Glutamatergic neuron (in vitro differentiated cells): ENCODE measurements around the gene TADA2B. TPM values are rescaled to one million over a fixed set of nuclear protein-coding genes. Genes with fewer than 3 reads are reported as not detected.

Experiments
- DNase-seq: peaks from one replicate; pipeline ENCODE4 v3.0.0; 2022
- H3K27ac Mint-ChIP-seq: one replicate; pipeline ENCODE4 v1.8.0; 2020; ENCODE audit warnings: mild to moderate bottlenecking, mixed read lengths, inconsistent platforms; ENCODE audit not compliant: unreplicated experiment
- H3K27me3 Mint-ChIP-seq: one replicate; pipeline ENCODE4 v1.8.0; 2020; ENCODE audit warnings: mild to moderate bottlenecking, moderate library complexity, mixed read lengths, inconsistent platforms; ENCODE audit not compliant: unreplicated experiment
- H3K36me3 Mint-ChIP-seq: one replicate; pipeline ENCODE4 v1.8.0; 2020; ENCODE audit warnings: mild to moderate bottlenecking, mixed read lengths, inconsistent platforms; ENCODE audit not compliant: unreplicated experiment
- H3K4me1 Mint-ChIP-seq: one replicate; pipeline ENCODE4 v1.8.0; 2020; ENCODE audit warnings: mild to moderate bottlenecking, low read depth, mixed read lengths, inconsistent platforms; ENCODE audit not compliant: unreplicated experiment
- H3K4me3 Mint-ChIP-seq: one replicate; pipeline ENCODE4 v1.8.0; 2020; ENCODE audit warnings: mild to moderate bottlenecking, mixed read lengths, inconsistent platforms; ENCODE audit not compliant: unreplicated experiment
- H3K9me3 Mint-ChIP-seq: one replicate; pipeline ENCODE4 v1.8.0; 2020; ENCODE audit warnings: mild to moderate bottlenecking, moderate library complexity, mixed read lengths, inconsistent platforms; ENCODE audit not compliant: unreplicated experiment
- CTCF ChIP-seq: fragments of 200-600 bp; sonication (generic); IDR thresholded peaks from one replicate; pipeline ENCODE4 v1.5.0; 2021; ENCODE audit not compliant: partially characterized antibody, unreplicated experiment
- total RNA-seq: library from RNA; stranded (reverse); fragmentation: NEBNext Ultra II Directional; extraction: Animal tissue kit (Norgen Biotek cat#: 25700); gene quantifications from one replicate; pipeline ENCODE4 v1.2.1, GENCODE V29; 2021; ENCODE audit not compliant: unreplicated experiment

Gene TADA2B
- total RNA-seq, 1 donor from 2014 or later = 14.3 TPM

- Mint-ChIP-seq H3K4me1 (no peaks in the 10 kb centered on the region), H3K4me3 (no peak overlapping the region), H3K36me3 (no peaks in the 10 kb centered on the region), H3K27ac (no peak overlapping the region), H3K27me3 (peaks cover 2% of the 10 kb centered on the region), H3K9me3 (peaks cover 7% of the 10 kb centered on the region)
- DNase-seq = no peak
- TF ChIP-seq CTCF = no peak
Measured at GRCh38 chr4:7025040-7025602, 18.1 kb upstream of the TADA2B start.

GRCh38 chr4:7026107-7026506 lies 17.1 kb upstream of the TADA2B start:
- Mint-ChIP-seq H3K9me3 (peaks cover 4% of the 10 kb centered on the region), H3K36me3 (no peaks in the 10 kb centered on the region), H3K27ac (no peak overlapping the region), H3K4me1 (no peaks in the 10 kb centered on the region), H3K27me3 (no peaks in the 10 kb centered on the region), H3K4me3 (no peak overlapping the region)
- no peak for DNase-seq
- no peak for TF ChIP-seq CTCF

GRCh38 chr4:7027284-7027683 lies 15.9 kb upstream of the TADA2B start:
- Mint-ChIP-seq H3K27ac (no peak overlapping the region), H3K27me3 (peaks cover 3% of the 10 kb centered on the region), H3K9me3 (peaks cover 4% of the 10 kb centered on the region), H3K36me3 (no peaks in the 10 kb centered on the region), H3K4me1 (peaks cover 5% of the 10 kb centered on the region), H3K4me3 (no peak overlapping the region)
- no peak for DNase-seq
- no peak for TF ChIP-seq CTCF

DNA sequence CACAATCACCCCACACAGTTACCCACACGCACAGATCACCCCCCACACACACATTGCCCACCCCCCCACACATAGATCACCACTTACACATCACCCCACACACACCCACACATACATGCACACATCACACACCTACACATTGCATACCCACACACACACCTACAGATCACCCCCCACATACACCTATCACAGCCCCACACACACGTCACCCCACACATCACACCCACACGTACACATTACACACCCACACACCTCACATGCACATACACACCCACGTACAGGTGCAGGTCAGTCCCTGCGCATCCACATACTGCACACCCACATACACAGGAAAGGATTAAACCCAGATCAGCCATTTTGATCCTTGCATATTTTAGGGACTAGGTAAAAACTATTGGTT lies 15.3 kb upstream of the TADA2B start:
- peaks cover 6% of the 10 kb centered on the region for H3K4me1 Mint-ChIP-seq
- peak overlapping the region; percentile 34 for H3K27ac Mint-ChIP-seq
- peaks cover 3% of the 10 kb centered on the region for H3K27me3 Mint-ChIP-seq
- no peak overlapping the region for H3K4me3 Mint-ChIP-seq
- peaks cover 4% of the 10 kb centered on the region for H3K9me3 Mint-ChIP-seq
- DNase-seq = no peak
- no peak for TF ChIP-seq CTCF
- no peaks in the 10 kb centered on the region for H3K36me3 Mint-ChIP-seq

DNA sequence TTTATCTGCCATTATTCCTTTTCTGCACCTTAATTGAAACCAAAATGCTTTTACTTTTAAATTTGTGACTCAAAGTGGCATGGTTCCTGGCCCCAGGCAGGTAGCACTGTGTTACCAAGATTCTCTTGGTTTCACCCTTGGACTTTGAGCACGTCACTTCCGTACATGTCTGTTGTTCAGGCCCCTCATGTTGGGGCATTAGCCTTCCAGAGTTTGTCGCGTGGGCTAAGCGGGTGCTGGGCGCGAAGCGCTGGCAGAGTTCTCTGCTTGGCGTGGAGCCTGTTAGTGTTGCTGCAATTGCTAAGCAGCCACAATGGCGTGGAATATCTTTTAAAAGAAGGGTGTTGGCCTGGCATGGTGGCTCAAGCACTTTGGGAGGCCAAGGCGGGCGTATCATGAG lies 14.0 kb upstream of the TADA2B start:
- Mint-ChIP-seq H3K4me1 (peaks cover 6% of the 10 kb centered on the region), H3K4me3 (no peak overlapping the region), H3K27me3 (peaks cover 3% of the 10 kb centered on the region), H3K9me3 (peaks cover 4% of the 10 kb centered on the region), H3K27ac (no peak overlapping the region), H3K36me3 (no peaks in the 10 kb centered on the region)
- DNase-seq = no peak
- no peak for TF ChIP-seq CTCF
